ENCODE measurements around the gene GATA1. TPM values are rescaled to one million over a fixed set of nuclear protein-coding genes. Genes with fewer than 3 reads are reported as not detected.

GATA1 gene
- total RNA-seq, 2 donors from 2014 or later = 0.77 TPM; not detected in 1

DNA sequence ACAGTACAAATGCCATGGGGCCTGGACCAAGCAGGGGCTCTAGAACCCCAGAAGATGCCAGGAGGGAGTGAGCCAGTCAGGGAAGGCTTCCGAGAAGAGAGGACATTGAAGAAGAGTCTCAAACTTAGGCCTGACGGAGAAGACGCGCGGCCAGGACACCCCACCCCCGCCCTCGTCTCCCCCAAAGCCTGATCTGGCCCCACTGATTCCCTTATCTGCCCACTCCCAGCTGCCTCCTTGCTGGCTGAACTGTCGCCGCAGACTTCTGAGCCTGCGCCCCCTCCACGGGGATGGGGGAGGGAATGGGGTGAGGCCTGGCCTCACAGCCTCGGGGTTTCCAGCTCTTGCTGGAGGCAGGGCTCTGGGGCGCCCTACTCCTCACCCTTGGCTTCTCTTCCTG, 3.6 kb upstream of the GATA1 start:
- no peaks in the 10 kb centered on the region for H3K9me3 ChIP-seq
- H3K36me3 ChIP-seq = no peaks in the 10 kb centered on the region
- no peak overlapping the region for H3K27ac ChIP-seq
- H3K9ac ChIP-seq (ENCODE audit: low read depth in 2 of 2, low read length in 2 of 2) = no peak overlapping the region
- intact Hi-C loops (cut with DNase I) = no loop called here
- H3K27me3 ChIP-seq = peaks cover 4% of the 10 kb centered on the region
- no peak for DNase-seq
- no peaks in the 10 kb centered on the region for H3K4me1 ChIP-seq
- H3K4me3 ChIP-seq = no peak overlapping the region
- TF ChIP-seq, protein P1, sequence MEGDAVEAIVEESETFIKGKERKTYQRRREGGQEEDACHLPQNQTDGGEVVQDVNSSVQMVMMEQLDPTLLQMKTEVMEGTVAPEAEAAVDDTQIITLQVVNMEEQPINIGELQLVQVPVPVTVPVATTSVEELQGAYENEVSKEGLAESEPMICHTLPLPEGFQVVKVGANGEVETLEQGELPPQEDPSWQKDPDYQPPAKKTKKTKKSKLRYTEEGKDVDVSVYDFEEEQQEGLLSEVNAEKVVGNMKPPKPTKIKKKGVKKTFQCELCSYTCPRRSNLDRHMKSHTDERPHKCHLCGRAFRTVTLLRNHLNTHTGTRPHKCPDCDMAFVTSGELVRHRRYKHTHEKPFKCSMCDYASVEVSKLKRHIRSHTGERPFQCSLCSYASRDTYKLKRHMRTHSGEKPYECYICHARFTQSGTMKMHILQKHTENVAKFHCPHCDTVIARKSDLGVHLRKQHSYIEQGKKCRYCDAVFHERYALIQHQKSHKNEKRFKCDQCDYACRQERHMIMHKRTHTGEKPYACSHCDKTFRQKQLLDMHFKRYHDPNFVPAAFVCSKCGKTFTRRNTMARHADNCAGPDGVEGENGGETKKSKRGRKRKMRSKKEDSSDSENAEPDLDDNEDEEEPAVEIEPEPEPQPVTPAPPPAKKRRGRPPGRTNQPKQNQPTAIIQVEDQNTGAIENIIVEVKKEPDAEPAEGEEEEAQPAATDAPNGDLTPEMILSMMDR (IDR thresholded peaks at IDR 0.05) = no peak

DNA sequence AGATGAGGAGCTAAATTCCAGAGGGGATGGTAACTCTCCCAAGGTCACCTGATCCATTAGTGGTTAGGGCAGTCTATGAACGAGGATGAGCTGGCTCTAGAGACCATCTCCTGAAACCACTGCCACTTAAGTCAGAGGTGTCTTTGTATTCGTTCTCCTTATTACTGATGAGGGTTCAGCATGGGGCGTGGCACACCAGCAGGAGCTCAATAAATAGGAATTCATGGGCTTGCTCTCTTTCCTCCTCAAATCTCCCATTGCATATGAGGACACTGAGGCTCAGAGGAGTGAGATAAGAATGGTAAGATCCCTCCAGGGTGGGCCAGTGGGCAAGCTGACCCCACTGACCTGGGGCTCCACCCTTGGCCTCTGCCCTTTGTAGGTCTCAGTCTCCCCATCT, 1.7 kb upstream of the GATA1 start:
- intact Hi-C loops (cut with DNase I) = no loop called here
- TF ChIP-seq, protein P1 (IDR thresholded peaks at IDR 0.05) = no peak
- Histone ChIP-seq H3K9me3 (no peaks in the 10 kb centered on the region), H3K27ac (no peak overlapping the region), H3K9ac (ENCODE audit: low read depth in 2 of 2, low read length in 2 of 2) (no peak overlapping the region), H3K4me1 (no peaks in the 10 kb centered on the region), H3K27me3 (peaks cover 4% of the 10 kb centered on the region), H3K36me3 (no peaks in the 10 kb centered on the region), H3K4me3 (no peak overlapping the region)
- DNase-seq = no peak

DNA sequence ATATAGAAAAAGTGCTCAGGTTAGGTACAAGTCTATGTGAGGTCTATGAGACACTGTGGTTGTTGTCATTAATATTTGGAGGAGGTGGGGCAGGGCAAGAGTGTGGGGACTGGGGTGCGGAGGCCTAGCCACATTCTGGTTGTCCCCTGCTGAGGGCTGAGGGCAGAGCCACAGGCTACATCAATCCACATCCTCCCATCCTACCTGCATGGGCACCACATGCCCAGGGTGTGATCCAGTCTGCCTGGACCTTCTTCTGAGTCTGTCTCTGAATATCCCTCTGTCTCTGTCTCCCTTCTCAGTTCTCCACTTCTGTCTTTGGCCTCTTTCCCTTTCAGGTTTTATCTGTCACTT, 1.2 kb upstream of the GATA1 start:
- H3K36me3 ChIP-seq = no peaks in the 10 kb centered on the region
- DNase-seq = no peak
- intact Hi-C loops (cut with DNase I) = no loop called here

DNA sequence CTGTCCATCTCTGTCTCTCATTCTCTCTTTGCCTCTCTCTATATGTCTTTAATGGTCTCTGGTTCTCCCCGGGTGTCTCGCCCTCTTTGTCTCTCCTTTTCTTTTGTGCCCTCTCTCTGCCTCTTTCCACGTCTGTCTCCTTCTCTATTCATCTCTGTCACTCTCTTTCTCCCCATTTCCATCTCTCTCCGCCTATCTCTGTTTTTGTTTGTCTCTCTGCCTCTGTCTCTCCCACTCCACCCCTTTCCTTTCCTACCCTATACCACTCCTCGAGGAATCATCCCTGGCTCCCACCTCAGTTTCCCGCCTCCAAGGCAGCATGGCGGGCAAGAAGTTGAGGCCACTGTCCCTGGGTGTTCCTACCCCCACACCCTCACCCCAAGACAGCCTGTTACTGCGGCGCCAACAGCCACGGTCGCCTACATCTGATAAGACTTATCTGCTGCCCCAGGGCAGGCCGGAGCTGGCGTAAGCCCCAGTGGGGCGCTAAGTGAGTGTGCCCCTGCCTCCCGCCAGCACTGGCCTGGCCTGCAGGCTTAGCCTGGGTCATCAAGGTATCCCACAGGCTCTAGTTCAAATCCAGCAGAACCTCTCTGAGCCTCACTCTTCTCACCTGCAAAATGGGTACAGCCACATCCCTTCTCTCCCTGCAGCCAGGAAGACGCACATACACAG, 713 bp upstream of the GATA1 start:
- Histone ChIP-seq H3K27me3 (peaks cover 4% of the 10 kb centered on the region), H3K36me3 (no peaks in the 10 kb centered on the region), H3K4me1 (no peaks in the 10 kb centered on the region), H3K27ac (no peak overlapping the region), H3K9me3 (no peaks in the 10 kb centered on the region), H3K4me3 (no peak overlapping the region), H3K9ac (ENCODE audit: low read depth in 2 of 2, low read length in 2 of 2) (no peak overlapping the region)
- no peak for DNase-seq
- intact Hi-C loops (cut with DNase I) = no loop called here
- TF ChIP-seq, protein P1 (IDR thresholded peaks at IDR 0.05) = no peak

More for the DNA sequence above, 1.2 kb upstream of the GATA1 start:
- Histone ChIP-seq H3K4me3 (no peak overlapping the region), H3K27me3 (peaks cover 4% of the 10 kb centered on the region), H3K9ac (ENCODE audit: low read depth in 2 of 2, low read length in 2 of 2) (no peak overlapping the region), H3K4me1 (no peaks in the 10 kb centered on the region), H3K27ac (no peak overlapping the region), H3K9me3 (no peaks in the 10 kb centered on the region)
- TF ChIP-seq, protein P1 (IDR thresholded peaks at IDR 0.05) = no peak

DNA sequence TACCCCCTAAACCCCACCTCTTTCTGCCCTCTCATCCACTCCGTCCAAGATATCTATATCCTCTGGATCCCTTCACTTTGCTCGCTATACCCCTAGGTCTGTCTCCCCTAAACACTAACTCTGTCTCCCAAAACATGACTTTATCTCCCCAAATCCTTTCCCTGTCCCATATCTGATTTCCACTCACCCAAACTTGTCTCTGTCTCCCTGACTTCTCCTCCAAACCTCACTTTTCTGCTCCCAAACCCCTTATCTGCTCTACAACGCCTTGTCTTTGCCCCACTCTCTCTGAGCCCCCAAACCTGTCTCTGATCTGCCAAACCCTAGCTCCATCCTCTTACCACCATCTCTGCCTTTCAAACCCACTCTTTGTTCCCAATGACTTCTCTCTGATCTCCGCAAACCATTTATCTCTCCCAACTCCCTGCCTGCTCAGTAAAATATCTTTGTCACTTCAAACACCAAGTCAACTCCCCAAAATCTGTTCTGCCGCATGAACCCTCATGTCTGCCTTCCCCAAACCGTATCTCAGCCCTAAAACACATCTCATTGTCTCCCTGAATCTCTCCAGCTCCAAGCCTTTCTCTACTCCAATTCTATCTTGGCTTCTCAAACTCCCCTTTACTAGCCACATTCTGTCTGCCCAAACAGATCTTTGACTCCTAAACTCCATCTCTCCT, 575 bp downstream of the GATA1 start:
- intact Hi-C loops (cut with DNase I) = no loop called here
- no peak overlapping the region for H3K4me3 ChIP-seq
- H3K9me3 ChIP-seq = no peaks in the 10 kb centered on the region
- no peak overlapping the region for H3K9ac ChIP-seq (ENCODE audit: low read depth in 2 of 2, low read length in 2 of 2)
- H3K27ac ChIP-seq = no peak overlapping the region
- TF ChIP-seq, protein P1 (IDR thresholded peaks at IDR 0.05) = no peak
- H3K4me1 ChIP-seq = no peaks in the 10 kb centered on the region
- no peak for DNase-seq
- no peaks in the 10 kb centered on the region for H3K36me3 ChIP-seq
- peaks cover 4% of the 10 kb centered on the region for H3K27me3 ChIP-seq
